ENCODE results near the gene ANKRD13D. TPM values are rescaled to one million over a fixed set of nuclear protein-coding genes. Genes with fewer than 3 reads are reported as not detected.

ANKRD13D gene
- polyA plus RNA-seq, 1 donor from 2014 or later, result 93.5 TPM

- TF ChIP-seq TAF1 (IDR thresholded peaks at IDR 0.05; ENCODE audit: low read depth) (no peak), EZH2 (IDR thresholded peaks at IDR 0.05; ENCODE audit: borderline replicate concordance, insufficient read depth, low read length, poor library complexity, severe bottlenecking) (no peak), RAD21 (conservative IDR thresholded peaks at IDR 0.05) (no peak), POLR2AphosphoS5 (IDR thresholded peaks at IDR 0.05) (no peak), MXI1 (conservative IDR thresholded peaks at IDR 0.05; ENCODE audit: poor library complexity, severe bottlenecking) (no peak), EP300 (conservative IDR thresholded peaks at IDR 0.05; ENCODE audit: poor library complexity, severe bottlenecking) (no peak), REST (IDR thresholded peaks at IDR 0.05; ENCODE audit: borderline replicate concordance) (no peak), SMC3 (conservative IDR thresholded peaks at IDR 0.05; ENCODE audit: poor library complexity) (no peak)
- TF ChIP-seq, protein P1, sequence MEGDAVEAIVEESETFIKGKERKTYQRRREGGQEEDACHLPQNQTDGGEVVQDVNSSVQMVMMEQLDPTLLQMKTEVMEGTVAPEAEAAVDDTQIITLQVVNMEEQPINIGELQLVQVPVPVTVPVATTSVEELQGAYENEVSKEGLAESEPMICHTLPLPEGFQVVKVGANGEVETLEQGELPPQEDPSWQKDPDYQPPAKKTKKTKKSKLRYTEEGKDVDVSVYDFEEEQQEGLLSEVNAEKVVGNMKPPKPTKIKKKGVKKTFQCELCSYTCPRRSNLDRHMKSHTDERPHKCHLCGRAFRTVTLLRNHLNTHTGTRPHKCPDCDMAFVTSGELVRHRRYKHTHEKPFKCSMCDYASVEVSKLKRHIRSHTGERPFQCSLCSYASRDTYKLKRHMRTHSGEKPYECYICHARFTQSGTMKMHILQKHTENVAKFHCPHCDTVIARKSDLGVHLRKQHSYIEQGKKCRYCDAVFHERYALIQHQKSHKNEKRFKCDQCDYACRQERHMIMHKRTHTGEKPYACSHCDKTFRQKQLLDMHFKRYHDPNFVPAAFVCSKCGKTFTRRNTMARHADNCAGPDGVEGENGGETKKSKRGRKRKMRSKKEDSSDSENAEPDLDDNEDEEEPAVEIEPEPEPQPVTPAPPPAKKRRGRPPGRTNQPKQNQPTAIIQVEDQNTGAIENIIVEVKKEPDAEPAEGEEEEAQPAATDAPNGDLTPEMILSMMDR (IDR thresholded peaks at IDR 0.05; ENCODE audit: poor library complexity, severe bottlenecking), result no peak
- Histone ChIP-seq H3K4me3 (ENCODE audit: low read length) (no peak overlapping the region), H3K9me2 (ENCODE audit: insufficient read depth, low read length) (no peaks in the 10 kb centered on the region)
Measured at GRCh38 chr11:67332081-67332691, 43.1 kb downstream of the ANKRD13D start.

GRCh38 chr11:67337257-67337656, 48.2 kb downstream of the ANKRD13D start:
- no peaks in the 10 kb centered on the region for H3F3A ChIP-seq (ENCODE audit: insufficient read depth, low read length, poor library complexity, severe bottlenecking)
- H4K20me1 ChIP-seq (ENCODE audit: insufficient read depth), result no peaks in the 10 kb centered on the region
- TF ChIP-seq EZH2 (IDR thresholded peaks at IDR 0.05; ENCODE audit: borderline replicate concordance, insufficient read depth, low read length, poor library complexity, severe bottlenecking) (no peak), RAD21 (conservative IDR thresholded peaks at IDR 0.05) (no peak), SMC3 (conservative IDR thresholded peaks at IDR 0.05; ENCODE audit: poor library complexity) (no peak), MXI1 (conservative IDR thresholded peaks at IDR 0.05; ENCODE audit: poor library complexity, severe bottlenecking) (no peak), TAF1 (IDR thresholded peaks at IDR 0.05; ENCODE audit: low read depth) (no peak), EP300 (conservative IDR thresholded peaks at IDR 0.05; ENCODE audit: poor library complexity, severe bottlenecking) (no peak), POLR2AphosphoS5 (IDR thresholded peaks at IDR 0.05) (no peak)
- TF ChIP-seq, protein P1 (IDR thresholded peaks at IDR 0.05; ENCODE audit: poor library complexity, severe bottlenecking), result no peak
- H3K36me3 ChIP-seq (ENCODE audit: insufficient read depth, low read length), result no peaks in the 10 kb centered on the region
- no peaks in the 10 kb centered on the region for H3K9me2 ChIP-seq (ENCODE audit: insufficient read depth, low read length)
- H3K27me3 ChIP-seq (ENCODE audit: insufficient read depth, low read depth, low read length), result no peaks in the 10 kb centered on the region
- no peak overlapping the region for H3K27ac ChIP-seq (ENCODE audit: low read length)
- H3K4me3 ChIP-seq (ENCODE audit: low read length), result no peak overlapping the region
- no peaks in the 10 kb centered on the region for H3K9me3 ChIP-seq (ENCODE audit: low read length)
- no peak overlapping the region for H2AFZ ChIP-seq (ENCODE audit: low read depth, low read length)
- H3K9ac ChIP-seq (ENCODE audit: low read length), result no peak overlapping the region
- H3K4me2 ChIP-seq (ENCODE audit: low read length), result no peak overlapping the region
- no peaks in the 10 kb centered on the region for H3K79me2 ChIP-seq (replicated peaks; ENCODE audit: insufficient read depth, low read length)

More at GRCh38 chr11:67332081-67332691, 43.1 kb downstream of the ANKRD13D start:
- Histone ChIP-seq H3K9me3 (ENCODE audit: low read length) (no peaks in the 10 kb centered on the region), H4K20me1 (ENCODE audit: insufficient read depth) (no peaks in the 10 kb centered on the region), H3F3A (ENCODE audit: insufficient read depth, low read length, poor library complexity, severe bottlenecking) (no peaks in the 10 kb centered on the region), H3K79me2 (replicated peaks; ENCODE audit: insufficient read depth, low read length) (no peaks in the 10 kb centered on the region), H3K9ac (ENCODE audit: low read length) (no peak overlapping the region), H3K36me3 (ENCODE audit: insufficient read depth, low read length) (no peaks in the 10 kb centered on the region), H3K4me2 (ENCODE audit: low read length) (no peak overlapping the region), H2AFZ (ENCODE audit: low read depth, low read length) (no peak overlapping the region), H3K27me3 (ENCODE audit: insufficient read depth, low read depth, low read length) (no peaks in the 10 kb centered on the region), H3K27ac (ENCODE audit: low read length) (no peak overlapping the region)

Data from neural cell (in vitro differentiated cells).